MM.1S (cell line): ENCODE measurements around the gene NAA25.

Source experiments
- CTCF ChIP-seq: fragments of 300-600 bp; sonication (generic); IDR thresholded peaks from 2 replicates; pipeline ENCODE4 v1.5.1; 2016; ENCODE audit warnings: antibody characterized with exemption, low read length, mixed read lengths
- EZH2 ChIP-seq: fragments of 300-600 bp; sonication (generic); optimal IDR thresholded peaks from 2 replicates; pipeline ENCODE3; 2017; ENCODE audit warnings: low read depth, mild to moderate bottlenecking, antibody characterized with exemption, low read length, mixed read lengths
- EZH2phosphoT487 ChIP-seq: fragments of 300-600 bp; sonication (generic); IDR thresholded peaks from 2 replicates; pipeline ENCODE4 v1.6.1; 2018; ENCODE audit warnings: antibody characterized with exemption, low read length

- TF ChIP-seq CTCF (no peak), EZH2phosphoT487 (no peak), EZH2 (no peak)
Measured at GRCh38 chr12:111980598-111980997, 128.0 kb downstream of the NAA25 start.
